DMS114 treated with DMSO at 0.1 percent for 48 hours (cell line): ENCODE data around the gene CDH23.

Experiments
- DNase-seq: peaks from one replicate; lab custom pipeline; 2025; ENCODE audit not compliant: unreplicated experiment; lab: John Stamatoyannopoulos, UW

Gene CDH23

DNA sequence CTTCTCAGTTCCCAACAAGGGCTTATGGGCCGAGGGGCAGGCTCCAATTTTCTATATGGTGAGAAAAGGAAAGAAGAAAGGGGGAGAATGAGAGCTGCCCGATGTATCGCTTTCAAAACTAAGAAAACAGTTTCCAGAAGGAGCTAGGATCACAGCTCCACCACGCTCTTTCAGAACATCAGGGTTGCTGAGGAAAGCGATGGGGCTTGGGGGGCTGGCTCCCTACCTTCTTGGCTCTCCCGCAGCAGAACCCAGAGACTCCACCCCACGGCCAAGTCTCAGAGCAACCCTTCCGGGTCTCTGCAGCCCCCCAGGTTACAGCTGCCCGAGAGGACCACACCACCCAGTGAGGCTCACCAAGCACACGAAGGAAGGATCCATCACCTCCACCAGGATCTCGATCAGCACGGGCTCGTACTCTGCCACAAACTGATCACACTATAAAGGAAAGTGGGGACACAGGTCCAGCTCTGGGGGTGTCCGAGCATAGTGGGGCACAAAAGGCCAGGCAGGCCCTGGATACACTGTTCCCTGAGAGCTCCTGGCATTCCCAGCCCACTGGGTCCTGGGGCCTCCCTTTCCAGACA lies 422.0 kb downstream of the CDH23 start:
- DNase-seq = no peak

DNA sequence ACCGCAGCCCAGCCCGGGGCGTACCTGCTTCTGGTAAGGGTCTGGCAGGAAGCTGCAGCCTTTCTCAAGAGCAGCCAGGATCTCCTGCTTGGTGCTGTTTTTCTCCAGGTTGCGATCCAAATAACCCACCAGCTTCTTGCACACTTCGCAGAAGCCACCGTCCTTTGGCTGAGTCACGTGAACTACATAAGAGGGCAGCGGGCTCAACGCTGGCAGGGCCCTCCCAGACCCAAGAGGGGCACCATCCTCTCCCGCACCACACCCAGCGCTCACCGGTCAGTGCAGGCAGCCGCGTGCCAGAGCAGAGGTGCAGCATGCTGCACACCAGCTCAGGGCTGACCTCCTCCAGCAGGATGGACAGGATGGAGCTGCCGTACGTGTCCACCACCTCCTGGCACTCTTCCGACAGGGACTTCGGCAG lies 422.7 kb downstream of the CDH23 start:
- no peak for DNase-seq

DNA sequence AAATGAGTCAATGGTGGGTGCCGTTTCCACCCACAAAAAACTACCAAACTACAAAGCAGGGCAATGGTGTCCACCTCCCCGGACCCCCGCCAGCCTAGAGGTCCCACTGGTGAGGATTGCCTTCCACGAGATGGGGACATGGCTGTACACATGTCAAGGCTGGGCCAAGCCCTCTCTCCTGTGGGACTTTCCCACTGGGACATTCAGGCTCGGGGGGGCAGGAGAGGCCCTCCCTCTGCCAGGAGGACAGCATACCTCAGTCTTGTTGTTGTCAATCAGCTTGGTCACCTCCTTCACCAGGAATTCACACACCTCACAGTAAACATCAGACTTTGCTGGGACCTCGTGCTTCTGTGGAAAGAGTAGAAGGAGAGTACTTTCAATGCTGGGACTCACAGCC lies 423.3 kb downstream of the CDH23 start:
- no peak for DNase-seq

DNA sequence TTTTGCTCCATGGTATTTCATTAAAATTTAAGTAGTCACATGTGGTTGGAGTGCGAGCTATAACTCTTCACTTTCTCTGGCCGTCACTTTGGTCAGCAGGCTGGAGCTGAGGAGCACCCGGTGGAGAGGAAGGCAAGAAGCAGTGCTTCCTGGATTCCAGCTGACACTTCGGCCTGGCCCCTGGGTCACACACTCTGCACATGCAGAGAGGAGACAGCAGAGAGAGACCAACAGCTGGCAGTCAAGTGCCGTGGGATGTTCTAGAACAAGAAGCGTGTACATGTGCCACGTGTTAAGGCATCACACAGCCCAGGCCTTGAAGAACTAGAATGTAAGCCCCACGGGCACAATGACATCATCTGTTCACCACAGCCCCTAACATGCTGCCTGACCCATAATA lies 424.2 kb downstream of the CDH23 start:
- no peak for DNase-seq

DNA sequence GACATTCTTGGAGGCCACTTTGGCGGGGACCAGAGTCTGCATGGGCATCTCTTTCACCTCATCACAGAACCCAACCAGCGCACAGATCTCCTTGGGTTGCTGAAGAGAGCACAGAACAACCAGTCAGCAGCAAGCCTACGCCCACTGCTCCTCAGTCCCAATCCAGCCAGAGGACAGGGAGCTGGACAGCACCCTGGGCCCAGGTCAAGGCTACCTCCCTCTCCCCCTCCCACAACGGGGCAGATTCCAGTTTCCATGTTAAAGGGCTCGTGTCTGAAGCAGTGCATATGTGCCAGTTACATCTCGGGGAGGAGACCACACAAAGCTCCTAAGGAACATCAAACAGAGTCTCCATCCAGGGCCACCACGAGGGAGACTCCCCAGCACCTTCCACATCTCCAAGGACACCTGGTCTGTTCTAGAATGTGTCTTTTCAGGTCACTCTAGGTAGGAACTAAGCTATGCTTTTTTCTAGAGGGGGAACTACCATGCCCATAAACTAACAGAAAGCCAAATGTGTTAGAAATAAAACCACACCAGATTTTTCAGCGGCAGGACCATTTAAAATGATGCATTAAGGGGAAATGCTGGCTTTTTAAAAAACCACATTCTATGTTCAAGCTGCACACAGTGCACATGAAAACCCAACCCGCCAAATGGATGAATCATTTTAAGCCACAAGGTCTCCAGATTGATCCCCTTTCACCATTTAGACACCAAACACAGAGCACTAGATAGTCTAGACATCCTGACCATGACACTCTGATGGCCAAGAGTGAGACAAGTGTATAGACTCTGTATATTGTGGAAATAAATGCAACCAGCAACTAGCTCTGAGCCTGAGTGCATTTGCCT lies 425.4 kb downstream of the CDH23 start:
- DNase-seq = no peak

DNA sequence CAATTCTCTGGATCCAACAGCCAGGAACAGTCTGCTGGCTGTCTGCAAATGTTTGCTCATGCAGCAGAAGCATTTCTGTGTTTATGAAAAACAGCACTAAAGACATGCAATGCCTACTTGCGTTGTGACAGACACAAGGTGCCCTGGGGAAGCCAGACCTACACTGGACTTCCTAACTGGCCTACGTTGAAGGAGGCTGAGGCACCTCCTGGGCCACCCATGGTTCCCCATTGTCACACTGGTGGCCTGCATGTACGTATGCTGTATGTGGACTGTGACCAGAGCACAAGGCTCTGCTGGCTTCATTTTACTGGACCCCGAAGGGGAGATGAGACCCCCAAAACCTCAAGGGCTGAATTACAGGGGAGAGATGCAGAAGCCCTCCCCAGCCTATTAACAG lies 426.6 kb downstream of the CDH23 start:
- no peak for DNase-seq

DNA sequence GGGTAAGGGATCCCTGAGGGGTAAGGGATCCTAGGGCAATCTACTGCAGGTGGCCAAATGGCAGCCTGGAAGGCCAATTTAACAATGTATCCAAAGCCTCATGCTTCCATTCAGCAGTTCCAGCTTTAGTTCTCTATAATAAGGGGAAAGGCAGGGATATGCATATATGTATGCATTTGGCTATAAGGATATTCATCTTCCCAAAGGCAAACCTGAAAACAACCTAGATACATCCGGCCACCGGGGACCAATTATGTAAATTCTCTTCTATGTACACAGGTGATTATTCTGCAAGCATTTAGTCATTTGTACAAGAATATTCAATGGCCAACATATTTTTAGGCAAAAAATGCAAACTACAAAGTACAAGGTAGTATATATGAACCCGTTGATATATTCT lies 427.6 kb downstream of the CDH23 start:
- DNase-seq = no peak

DNA sequence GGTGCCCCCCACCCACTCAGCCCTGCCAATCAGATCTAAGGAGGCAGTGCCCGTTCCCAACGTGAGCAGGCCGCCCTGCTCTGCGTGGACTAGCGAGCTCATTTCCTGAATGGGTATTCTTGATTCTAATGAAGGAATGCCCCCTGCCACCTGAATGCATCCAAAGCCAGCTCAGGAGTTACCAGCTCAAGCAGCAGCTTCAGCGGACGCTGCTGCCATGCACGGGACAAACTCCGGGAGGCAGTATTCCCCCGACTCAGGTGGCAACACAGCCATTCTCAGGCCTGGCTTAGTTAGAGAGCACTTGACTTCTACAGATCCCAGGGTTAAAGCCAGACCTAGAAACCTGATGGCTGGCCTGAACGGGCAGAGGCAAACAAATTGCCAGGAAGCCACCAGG lies 428.5 kb downstream of the CDH23 start:
- DNase-seq = no peak

DNA sequence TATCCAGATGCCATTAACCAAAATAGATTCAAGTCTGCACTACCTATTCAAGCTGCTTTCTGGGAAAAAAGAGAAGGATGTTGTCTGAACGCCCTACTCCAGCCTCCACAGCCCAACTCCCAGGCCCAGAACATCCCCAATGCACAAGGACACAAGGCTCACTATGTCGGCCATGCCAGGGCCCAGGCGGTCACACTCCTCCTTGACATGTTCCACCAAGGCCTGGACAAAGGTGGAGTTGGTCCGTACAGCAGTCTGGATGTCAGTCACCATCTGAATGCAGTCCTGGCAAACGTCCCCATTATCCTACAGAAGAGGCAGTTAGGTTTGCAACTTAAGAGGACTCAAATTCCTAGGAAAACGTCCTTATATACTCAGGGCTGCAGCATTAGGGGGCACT lies 431.1 kb downstream of the CDH23 start:
- no peak for DNase-seq

DNA sequence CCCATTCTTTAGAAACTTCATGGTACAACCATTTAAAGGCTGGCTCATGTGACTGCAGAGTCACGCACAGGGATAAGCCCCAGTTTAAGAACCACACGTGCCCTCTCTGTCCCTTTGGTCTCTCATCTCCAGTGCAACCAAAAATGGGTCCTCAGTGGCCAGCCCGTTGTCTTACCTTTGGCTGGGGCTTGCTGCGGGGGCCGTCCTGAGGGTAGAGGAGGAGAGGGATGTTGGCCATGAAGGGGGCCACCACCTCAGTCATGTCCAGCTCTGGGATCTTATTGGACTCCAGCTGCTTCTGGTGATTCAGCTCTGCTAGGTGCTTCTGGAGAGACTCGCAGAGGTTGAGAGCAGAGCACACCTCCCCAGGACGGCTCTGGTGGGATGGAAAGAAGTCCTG lies 432.0 kb downstream of the CDH23 start:
- no peak for DNase-seq

DNA sequence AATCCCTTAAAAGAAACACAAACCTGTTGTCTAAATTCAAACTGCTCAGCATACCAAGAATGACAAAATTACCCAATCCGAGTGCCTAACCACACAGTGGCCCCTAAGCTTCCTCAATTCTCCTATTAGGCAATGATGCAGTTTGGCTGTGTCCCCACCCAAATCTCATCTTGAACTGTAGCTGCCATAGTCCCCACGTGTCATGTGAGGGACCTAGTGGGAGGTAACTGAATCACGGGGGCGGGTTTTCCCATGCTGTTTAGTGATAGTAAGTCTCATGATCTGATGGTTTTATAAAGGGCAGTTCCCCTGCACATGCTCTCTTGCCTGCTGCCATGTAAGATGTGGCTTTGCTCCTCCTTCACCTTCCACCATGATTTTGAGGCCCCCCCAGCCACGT lies 432.5 kb downstream of the CDH23 start:
- no peak for DNase-seq

DNA sequence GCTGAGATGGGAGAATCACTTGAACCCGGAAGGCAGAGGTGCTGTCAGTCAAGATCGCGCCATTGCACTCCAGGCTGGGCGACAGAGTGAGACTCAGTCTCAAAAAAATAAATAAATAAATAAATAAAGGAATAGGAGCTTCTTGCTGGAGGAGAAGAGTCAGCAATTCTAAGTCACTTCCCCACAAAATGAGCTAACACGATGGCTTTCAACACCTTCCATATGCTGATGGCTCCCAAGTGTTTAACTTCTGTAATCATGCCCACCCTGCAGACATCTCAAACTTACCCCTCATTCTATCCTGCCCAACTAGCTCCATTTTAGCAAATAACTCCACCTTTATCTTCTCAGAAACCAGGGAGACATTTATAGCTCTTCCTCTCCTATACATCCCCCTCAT lies 433.2 kb downstream of the CDH23 start:
- no peak for DNase-seq

DNA sequence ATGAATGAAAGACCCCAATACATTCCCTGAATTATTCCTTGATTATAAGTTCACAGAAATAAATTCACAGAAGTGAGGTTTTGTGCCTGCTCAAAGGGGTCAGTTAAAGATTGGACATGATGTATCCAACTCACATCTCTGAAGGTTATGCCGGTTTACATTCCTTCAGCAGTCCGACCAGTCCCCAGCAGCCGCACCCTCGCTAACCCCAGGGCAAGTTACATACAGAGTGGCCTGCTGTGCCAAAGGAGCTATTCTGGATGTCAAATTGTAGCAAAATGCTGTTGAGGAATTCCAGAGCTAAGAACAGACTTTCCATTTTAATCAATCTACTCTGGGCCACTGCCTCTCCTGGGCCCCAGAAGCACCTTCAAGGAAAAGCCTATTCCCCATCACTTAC lies 434.0 kb downstream of the CDH23 start:
- no peak for DNase-seq

DNA sequence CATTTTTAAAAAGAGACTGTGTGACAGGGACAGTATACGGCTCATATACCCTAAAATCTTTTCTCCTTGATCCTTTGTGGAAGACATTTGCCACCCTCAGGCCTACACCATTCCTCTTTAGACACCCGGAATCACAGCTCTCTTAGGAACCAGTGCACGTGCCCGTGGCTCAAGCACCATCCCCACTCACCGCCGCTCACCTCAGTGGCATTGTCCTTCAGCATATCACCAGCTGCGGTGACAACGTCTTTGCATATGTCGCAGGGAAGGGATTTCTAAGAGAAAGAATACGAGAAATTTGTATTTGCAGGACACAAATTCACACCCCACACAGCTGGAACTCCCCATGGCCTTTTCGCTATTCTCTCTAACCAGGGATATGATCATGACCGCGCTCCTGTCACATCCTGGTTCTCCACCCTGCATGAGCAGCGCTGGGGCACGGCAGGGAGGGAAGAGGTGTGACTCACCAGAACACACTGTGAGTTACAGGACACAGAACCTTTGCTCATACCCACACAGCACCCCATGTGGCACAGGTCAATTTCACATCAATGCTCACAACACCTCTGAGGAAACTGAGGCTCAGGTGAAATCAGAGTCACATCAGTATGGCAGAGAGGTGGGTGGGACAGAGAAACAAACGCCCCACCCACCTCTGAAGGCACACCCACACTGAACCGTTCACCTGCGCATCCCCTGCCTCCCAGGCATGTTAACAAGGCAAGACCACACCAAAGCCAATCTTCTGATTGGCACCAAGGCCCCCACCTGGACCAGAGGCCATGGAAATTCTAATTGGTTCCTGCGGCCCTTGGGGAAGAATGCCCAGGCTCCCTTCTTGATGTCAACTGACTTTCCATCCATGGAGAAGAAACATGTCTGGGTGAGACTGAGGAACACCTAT lies 435.2 kb downstream of the CDH23 start:
- DNase-seq = no peak

DNA sequence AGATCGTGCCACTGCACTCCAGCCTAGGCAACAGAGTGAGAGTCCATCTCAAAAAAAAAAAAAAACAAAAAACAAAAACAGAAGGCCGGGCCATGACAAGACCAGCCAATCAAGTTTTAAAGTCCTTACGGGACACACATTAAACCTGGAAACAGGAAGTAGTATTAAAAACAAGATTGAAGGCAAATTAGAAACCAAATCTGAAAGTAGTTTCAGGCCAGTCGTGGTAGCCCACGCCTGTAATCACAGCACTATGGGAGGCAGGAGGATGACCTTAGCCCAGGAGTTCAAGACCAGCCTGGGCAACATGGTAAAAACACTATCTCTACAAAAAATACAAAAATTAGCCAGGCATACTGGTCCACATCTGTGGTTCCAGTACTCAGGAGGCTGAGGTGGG lies 436.2 kb downstream of the CDH23 start:
- no peak for DNase-seq

DNA sequence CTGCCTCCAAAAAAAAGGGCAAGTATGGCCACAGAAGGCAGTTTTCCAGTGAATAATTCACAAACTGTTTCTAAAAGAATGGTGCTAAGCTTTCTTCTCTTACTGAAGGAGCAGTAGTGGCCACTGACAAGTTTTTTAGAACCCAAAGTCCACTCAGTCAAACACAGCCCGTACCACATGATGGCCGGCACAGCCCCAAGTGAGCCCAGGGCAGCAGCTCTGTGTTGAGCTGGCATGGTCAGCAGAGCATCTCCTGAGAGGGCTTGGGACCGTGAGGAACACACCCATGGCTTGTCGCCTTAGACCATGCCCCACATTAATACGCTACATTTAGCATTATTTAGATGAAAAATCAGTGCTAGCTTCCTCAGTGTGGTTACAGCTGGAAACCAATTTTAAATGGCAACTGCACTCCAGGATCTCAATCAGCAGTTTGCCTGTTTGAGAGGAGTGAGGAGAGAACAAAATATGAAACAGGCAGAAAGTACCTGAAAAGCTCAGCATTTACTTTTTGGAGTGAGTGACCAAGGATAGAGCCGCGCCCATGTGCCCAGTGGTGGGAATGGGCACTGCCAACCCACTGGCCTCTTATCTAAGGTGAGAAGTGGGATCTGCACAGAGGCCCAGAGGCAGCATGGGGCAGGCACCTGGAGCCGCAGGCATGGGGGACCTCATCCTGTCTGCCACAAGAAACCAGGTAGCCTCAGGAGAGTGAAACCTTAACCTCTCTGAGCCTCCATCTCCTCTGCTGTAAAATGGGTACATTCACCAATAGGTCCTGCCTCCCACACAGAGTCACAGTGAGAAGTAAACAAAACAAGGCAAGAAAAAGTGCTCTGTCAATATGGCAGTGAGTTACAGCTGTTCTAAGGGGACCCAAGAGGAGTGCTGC lies 437.0 kb downstream of the CDH23 start:
- DNase-seq = no peak

DNA sequence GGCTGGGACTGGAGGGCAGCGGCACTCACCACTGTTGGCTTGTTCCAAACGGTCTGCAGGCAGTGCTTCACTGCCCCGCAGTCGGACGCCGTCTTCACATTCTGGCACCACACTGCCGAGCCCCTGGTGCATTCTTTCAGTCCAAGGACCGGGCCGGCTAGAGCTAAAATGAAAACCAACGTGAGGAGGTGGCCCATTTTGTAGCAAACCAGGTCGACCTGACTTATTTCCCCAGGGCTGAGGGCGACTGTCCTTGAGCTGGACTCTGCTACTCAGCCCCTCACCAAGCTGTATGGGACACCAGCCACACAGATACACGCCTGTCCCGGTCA lies 437.6 kb downstream of the CDH23 start:
- DNase-seq = no peak

DNA sequence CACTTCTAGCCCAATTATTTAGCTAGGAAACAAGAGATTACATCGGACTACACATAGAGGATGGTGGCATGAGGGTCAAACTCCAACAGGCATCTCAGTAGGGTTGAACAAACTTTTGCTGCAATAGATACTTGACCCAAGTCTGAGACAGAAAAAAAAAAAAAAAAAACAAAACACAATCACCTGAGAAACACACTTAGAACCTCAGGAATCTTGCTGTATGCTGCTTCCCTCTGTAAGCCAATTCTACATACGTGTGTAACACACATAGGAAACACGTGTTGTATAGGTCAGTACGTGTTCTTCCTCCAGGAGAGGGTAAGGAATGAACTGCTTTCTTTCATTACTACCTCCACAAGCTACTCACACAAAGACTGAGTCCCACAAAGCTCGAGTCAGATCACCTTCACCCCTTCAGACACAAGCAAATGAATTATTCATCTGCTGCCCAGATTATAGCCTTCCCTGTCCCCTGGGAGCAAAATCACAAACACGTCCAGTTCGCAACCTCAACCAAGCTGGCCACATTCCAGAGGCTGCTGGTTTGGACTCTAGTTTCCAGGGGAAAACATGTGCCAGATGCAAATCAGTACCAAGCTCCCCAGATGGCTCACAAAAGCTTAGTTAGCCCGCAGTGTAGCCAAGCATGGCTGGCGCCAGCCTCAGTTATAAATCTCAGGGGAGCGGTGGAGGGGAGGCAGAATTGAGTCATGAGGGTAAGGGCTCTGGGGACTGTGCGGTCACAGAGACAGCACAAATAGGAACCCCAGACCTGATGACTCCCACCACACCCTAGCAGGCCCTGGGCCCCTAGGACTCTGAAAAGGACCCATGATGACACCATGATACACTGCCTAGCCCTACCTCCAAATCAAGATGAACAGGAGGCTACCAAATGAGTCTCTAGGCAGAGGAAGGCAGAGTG lies 439.2 kb downstream of the CDH23 start:
- no peak for DNase-seq

DNA sequence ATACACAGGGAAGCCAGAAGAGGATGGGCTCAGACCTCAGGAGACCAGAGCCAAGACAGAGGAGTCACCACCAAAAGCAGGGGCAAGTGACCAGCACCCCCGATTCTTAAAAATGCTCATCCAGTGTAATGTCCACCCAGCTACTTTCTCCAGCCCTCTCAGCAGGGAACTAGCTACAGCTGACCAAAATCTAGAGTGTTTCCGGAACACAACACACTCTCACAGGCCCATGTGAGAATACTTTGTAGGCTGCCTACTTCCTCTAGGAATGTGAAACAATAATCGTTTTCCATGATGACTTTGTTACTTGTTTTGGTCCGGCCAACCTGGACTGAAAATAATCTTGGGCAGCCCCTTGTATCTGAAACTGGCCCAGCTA lies 439.9 kb downstream of the CDH23 start:
- DNase-seq = no peak
